NB4 (cell line): ENCODE data around the gene GPRIN3.
"Not testable (repeated sequence)": the region's sequence is repeated elsewhere in the genome, so short reads cannot be mapped to it uniquely, and the experiment has no call there.

Source experiments
- DNase-seq: peaks from one replicate; pipeline ENCODE4 v3.0.0; 2010; ENCODE audit warnings: low read depth
- H3K4me3 ChIP-seq: one replicate; pipeline ENCODE4 v1.5.1; 2011; ENCODE audit warnings: mild to moderate bottlenecking, low read depth, low read length, moderate library complexity
- CTCF ChIP-seq: IDR thresholded peaks from one replicate; pipeline ENCODE4 v1.5.1; 2012; ENCODE audit warnings: low read depth, low read length
- MAX ChIP-seq: IDR thresholded peaks from 2 replicates; pipeline ENCODE4 v1.6.1; 2011; ENCODE audit warnings: low read depth, low read length
- MYC ChIP-seq: IDR thresholded peaks from 2 replicates; pipeline ENCODE4 v1.6.1; 2011; ENCODE audit warnings: low read depth, low read length
- POLR2A ChIP-seq: IDR thresholded peaks from 2 replicates; pipeline ENCODE4 v1.6.1; 2011; ENCODE audit warnings: mild to moderate bottlenecking; ENCODE audit not compliant: insufficient read length; ENCODE audit errors: extremely low read depth

Gene GPRIN3

DNA sequence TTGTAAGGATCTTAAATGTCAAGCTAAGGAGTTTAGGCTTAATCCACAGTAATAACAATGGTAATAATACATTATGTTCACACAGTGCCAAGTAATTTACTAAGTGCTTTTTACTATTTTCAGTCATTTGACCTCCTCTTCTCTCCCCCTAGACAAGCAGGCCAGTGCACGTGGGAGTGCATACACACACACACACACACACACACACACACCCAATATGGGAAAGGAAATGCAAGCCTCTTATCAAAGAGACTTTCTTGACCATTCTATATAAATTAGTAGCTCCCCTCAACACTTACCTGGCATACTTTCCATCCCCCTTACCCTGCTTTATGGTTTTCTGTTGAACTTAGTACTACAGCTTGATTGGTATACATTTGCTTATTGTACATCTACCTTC, 3.8 kb upstream of the GPRIN3 start:
- no peak overlapping the region for H3K4me3 ChIP-seq
- TF ChIP-seq MYC (no peak), CTCF (no peak), MAX (no peak), POLR2A (no peak)
- no peak for DNase-seq

DNA sequence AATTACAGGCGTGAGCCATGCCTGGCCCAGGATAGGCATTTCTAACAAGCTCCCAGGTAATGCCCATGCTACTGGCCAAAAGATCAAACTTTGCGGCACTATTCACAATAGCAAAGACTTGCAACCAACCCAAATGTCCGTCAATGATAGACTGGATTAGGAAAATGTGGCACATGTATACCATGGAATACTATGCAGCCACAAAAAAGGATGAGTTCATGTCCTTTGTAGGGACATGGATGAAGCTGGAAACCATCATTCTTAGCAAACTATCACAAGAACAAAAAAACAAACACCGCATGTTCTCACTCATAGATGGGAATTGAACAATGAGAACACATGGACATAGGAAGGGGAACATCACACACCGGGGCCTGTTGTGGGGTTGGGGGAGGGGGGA, 1.6 kb upstream of the GPRIN3 start:
- DNase-seq, H3K4me3 ChIP-seq: not testable (repeated sequence)

DNA sequence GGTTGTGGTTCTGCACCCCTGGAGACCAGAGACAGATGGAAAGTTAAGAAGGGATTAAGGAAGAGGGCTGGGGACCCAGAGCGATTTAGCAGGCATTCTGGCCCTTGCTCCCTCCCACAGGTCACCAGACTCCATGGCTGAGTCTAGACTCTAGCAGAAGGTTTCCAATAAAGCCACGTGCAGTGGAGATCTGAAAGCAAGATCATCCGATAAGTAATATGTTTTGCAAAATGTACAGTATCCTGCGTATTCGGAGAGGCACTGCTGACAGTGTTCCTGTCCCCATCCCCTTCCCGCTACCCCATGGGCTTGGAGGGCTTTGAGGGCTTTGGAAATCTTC, 531 bp upstream of the GPRIN3 start:
- TF ChIP-seq CTCF (no peak), MAX (no peak), POLR2A (no peak), MYC (no peak)
- H3K4me3 ChIP-seq = no peak overlapping the region
- DNase-seq = no peak

GRCh38 chr4:89307178-89307445, 488 bp downstream of the GPRIN3 start:
- DNase-seq = no peak
- no peak overlapping the region for H3K4me3 ChIP-seq
- TF ChIP-seq CTCF = no peak
- TF ChIP-seq MAX = no peak
- TF ChIP-seq POLR2A = no peak
- no peak for TF ChIP-seq MYC

DNA sequence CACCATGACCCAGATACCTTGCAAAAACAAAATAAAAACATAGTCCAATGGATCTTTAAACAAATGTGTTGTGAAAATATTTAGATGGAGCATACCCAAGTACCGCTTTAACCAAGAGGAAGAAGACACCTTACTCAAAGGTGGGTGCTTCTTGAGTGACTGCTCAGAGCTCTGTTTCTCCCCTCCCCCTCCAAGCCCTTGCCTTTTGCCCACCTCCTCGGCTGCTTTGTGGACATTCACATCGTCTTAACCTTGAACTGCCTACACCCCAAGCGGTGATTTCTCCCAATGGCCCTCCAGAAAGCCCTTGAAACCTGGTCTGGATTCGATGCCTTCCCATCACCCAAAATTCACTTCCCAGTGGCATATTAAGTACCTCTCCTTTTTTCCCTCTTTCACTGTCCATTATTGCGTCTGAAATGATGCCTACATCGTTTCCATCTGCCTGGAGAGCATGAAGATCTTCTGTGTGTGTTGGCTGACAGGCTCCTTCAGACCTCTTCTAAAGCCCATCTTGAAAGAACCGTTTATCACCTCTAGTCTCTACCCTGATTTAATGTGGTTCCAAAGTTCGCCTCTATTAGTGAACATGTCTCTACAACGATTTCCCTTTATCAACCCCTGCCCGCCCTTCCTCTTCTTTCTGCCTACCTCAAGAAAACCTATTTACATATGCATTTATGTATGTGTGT, 968 bp downstream of the GPRIN3 start:
- TF ChIP-seq POLR2A (no peak), MAX (no peak), MYC (no peak), CTCF (no peak)
- DNase-seq = no peak
- H3K4me3 ChIP-seq = no peak overlapping the region

DNA sequence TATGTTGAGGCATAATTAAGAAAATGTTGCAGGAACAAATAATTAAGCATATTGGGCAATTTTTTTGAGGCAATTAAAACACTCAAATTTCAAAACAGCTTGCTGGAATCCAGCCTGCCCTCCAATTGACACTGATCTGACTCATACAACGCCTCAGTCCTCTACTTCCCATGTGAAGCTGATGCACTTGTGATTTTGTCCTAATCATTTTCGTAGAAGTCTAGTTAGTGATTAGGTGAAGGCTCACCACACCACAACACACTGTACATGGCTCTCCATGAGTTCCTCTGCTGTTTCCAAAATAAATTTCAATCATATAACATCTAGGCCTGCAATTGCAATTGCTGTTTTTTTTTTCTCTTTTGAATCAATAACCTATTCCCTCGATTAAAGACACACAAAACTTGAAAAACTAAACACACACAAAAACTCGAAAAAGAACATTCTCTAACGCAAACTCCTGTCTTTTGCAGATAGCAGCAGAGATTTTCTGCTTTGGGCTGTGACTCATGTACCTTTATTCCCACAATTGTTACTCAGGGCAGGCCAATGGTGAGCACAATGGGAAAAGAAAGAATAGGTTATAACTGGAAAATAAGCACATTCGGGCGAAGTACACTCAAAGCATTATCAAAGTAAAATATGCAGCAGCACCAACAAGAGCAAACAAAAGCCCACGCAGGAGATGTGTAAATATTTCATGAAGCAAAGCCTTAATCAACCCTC, 1.7 kb downstream of the GPRIN3 start:
- TF ChIP-seq MAX = no peak
- TF ChIP-seq MYC = no peak
- no peak for TF ChIP-seq CTCF
- no peak for TF ChIP-seq POLR2A
- peak; percentile 31 for DNase-seq
- no peak overlapping the region for H3K4me3 ChIP-seq
